ENCODE results near the gene PAX8.

DNA sequence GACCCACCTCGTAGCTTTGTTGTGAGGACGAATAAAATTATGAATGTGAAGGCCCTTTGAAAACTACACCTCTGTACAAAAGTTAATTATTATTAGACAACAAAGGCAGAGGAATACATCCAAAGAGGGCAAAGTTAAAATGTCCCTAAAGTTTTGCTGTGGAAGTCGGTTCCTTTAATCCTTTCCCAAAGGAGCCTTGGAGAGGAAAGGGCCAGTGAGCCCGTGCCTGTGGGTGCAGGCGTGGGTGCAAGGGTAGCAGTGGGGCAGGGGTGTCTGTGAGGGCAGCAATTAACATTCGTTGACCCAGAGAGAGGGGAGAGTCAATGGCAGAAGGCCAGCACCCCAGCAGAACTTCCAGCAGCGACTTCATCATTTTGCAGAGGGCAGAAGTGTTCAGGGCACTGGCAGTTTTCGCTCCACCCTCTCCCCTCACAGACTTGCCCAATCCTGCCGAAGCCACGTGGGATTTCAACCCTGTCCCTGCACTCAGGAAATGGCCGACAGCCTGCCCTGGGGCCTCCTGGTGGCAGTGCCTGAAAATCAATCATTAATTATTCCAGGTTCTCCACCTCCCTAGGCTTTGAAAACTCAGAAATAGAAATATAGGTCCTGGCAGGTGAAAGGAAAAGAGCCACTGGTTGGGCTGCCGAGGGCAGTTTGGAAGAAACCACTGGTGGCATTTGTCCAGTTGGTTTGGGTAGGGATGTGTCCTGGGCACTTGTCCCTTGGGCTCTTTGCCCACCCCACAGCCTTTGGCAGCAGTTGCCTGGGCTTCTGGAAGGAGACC is 4.2 kb upstream of the PAX8 start:
- TF ChIP-seq, protein P1, sequence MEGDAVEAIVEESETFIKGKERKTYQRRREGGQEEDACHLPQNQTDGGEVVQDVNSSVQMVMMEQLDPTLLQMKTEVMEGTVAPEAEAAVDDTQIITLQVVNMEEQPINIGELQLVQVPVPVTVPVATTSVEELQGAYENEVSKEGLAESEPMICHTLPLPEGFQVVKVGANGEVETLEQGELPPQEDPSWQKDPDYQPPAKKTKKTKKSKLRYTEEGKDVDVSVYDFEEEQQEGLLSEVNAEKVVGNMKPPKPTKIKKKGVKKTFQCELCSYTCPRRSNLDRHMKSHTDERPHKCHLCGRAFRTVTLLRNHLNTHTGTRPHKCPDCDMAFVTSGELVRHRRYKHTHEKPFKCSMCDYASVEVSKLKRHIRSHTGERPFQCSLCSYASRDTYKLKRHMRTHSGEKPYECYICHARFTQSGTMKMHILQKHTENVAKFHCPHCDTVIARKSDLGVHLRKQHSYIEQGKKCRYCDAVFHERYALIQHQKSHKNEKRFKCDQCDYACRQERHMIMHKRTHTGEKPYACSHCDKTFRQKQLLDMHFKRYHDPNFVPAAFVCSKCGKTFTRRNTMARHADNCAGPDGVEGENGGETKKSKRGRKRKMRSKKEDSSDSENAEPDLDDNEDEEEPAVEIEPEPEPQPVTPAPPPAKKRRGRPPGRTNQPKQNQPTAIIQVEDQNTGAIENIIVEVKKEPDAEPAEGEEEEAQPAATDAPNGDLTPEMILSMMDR (conservative IDR thresholded peaks at IDR 0.05 in 1 of 2, IDR thresholded peaks at IDR 0.05 in 1 of 2; ENCODE audit: low read depth in 1 of 2, low read length in 2 of 2): peak in 1 of 2 donors; percentile 35
- no peak for TF ChIP-seq EZH2 (IDR thresholded peaks at IDR 0.05; ENCODE audit: low read length, missing control alignments)
